Left ventricle myocardium inferior (tissue), 1 donor: Measurements from ENCODE around the gene THSD7B. TPM values are rescaled to one million over a fixed set of nuclear protein-coding genes. Genes with fewer than 3 reads are reported as not detected.

Experiments
- DNase-seq: peaks from one replicate; pipeline ENCODE4 v3.0.0-alpha.2; 2020
- H3K27ac ChIP-seq: fragments of 200-600 bp; replicated peaks from 2 replicates; pipeline ENCODE4 v1.8.0; 2021
- H3K27me3 ChIP-seq: fragments of 200-600 bp; 2 replicates; pipeline ENCODE4 v1.8.0; 2021; ENCODE audit warnings: low read depth
- H3K36me3 ChIP-seq: fragments of 200-600 bp; 2 replicates; pipeline ENCODE4 v1.8.0; 2021
- H3K4me1 ChIP-seq: fragments of 200-600 bp; 2 replicates; pipeline ENCODE4 v1.8.0; 2021
- H3K4me3 ChIP-seq: fragments of 200-600 bp; 2 replicates; pipeline ENCODE4 v1.8.0; 2021; ENCODE audit warnings: mild to moderate bottlenecking, moderate library complexity
- H3K9me3 ChIP-seq: fragments of 200-600 bp; replicated peaks from 2 replicates; pipeline ENCODE4 v1.8.0; 2021
- CTCF ChIP-seq: fragments of 200-600 bp; IDR thresholded peaks from 2 replicates; pipeline ENCODE4 v1.8.0; 2021; ENCODE audit warnings: antibody characterized with exemption, mild to moderate bottlenecking, borderline replicate concordance
- intact Hi-C: fragments of 100-400 bp; cut with micrococcal nuclease; formaldehyde crosslinking; loops from one replicate; pipeline ENCODE4 v1.11.0; 2022
- total RNA-seq: library from RNA; stranded (reverse); fragmentation: NEBNext Ultra II Directional; extraction: Animal tissue kit (Norgen Biotek cat#: 25700); gene quantifications from one replicate; pipeline ENCODE4 v1.2.1, GENCODE V29; 2021
- donor health status: DM: no; HTN: yes; CAD: no; lungs with severe emphysema.

THSD7B gene
- total RNA-seq, 1 donor from 2014 or later, result 0.22 TPM

GRCh38 chr2:137207030-137207429 lies 441.7 kb downstream of the THSD7B start:
- no peaks in the 10 kb centered on the region for H3K27me3 ChIP-seq
- intact Hi-C loops, result no loop called here
- TF ChIP-seq CTCF, result no peak

GRCh38 chr2:137208431-137208891 lies 443.1 kb downstream of the THSD7B start:
- TF ChIP-seq CTCF, result no peak
- Histone ChIP-seq H3K9me3 (no peaks in the 10 kb centered on the region), H3K27ac (no peak overlapping the region), H3K4me1 (no peaks in the 10 kb centered on the region), H3K36me3 (no peaks in the 10 kb centered on the region), H3K4me3 (no peak overlapping the region), H3K27me3 (no peaks in the 10 kb centered on the region)
- intact Hi-C loops, result no loop called here
- DNase-seq, result no peak

More at GRCh38 chr2:137207030-137207429, 441.7 kb downstream of the THSD7B start:
- Histone ChIP-seq H3K36me3 (no peaks in the 10 kb centered on the region), H3K27ac (no peak overlapping the region), H3K4me3 (no peak overlapping the region), H3K9me3 (no peaks in the 10 kb centered on the region), H3K4me1 (no peaks in the 10 kb centered on the region)
- no peak for DNase-seq

- Histone ChIP-seq H3K27ac (no peak overlapping the region), H3K36me3 (no peaks in the 10 kb centered on the region), H3K4me3 (no peak overlapping the region), H3K4me1 (no peaks in the 10 kb centered on the region), H3K9me3 (no peaks in the 10 kb centered on the region), H3K27me3 (no peaks in the 10 kb centered on the region)
- no peak for DNase-seq
- no peak for TF ChIP-seq CTCF
- intact Hi-C loops, result no loop called here
These were observed 444.7 kb downstream of the THSD7B start for GRCh38 chr2:137210039-137210438.

GRCh38 chr2:137211761-137212160 lies 446.4 kb downstream of the THSD7B start:
- Histone ChIP-seq H3K36me3 (no peaks in the 10 kb centered on the region), H3K4me3 (no peak overlapping the region), H3K4me1 (no peaks in the 10 kb centered on the region), H3K27ac (no peak overlapping the region), H3K27me3 (no peaks in the 10 kb centered on the region), H3K9me3 (no peaks in the 10 kb centered on the region)
- DNase-seq, result no peak
- intact Hi-C loops, result no loop called here
- no peak for TF ChIP-seq CTCF

- Histone ChIP-seq H3K9me3 (no peaks in the 10 kb centered on the region), H3K4me3 (no peak overlapping the region), H3K4me1 (no peaks in the 10 kb centered on the region), H3K27ac (no peak overlapping the region), H3K36me3 (no peaks in the 10 kb centered on the region), H3K27me3 (no peaks in the 10 kb centered on the region)
- intact Hi-C loops, result no loop called here
- no peak for DNase-seq
- no peak for TF ChIP-seq CTCF
These were observed 455.2 kb downstream of the THSD7B start for GRCh38 chr2:137220438-137220993.
